ENCODE data around the gene HTR6.

- no peak for TF ChIP-seq POLR2AphosphoS5 (IDR thresholded peaks at IDR 0.05; ENCODE audit: borderline replicate concordance, low read depth, low read length)
- TF ChIP-seq EZH2 (IDR thresholded peaks at IDR 0.05): no peak
These were observed 28.6 kb upstream of the HTR6 start for GRCh38 chr1:19636065-19636464.

Measured in SK-N-MC (cell line).